Measurements from ENCODE around the gene TRIP13.

DNA sequence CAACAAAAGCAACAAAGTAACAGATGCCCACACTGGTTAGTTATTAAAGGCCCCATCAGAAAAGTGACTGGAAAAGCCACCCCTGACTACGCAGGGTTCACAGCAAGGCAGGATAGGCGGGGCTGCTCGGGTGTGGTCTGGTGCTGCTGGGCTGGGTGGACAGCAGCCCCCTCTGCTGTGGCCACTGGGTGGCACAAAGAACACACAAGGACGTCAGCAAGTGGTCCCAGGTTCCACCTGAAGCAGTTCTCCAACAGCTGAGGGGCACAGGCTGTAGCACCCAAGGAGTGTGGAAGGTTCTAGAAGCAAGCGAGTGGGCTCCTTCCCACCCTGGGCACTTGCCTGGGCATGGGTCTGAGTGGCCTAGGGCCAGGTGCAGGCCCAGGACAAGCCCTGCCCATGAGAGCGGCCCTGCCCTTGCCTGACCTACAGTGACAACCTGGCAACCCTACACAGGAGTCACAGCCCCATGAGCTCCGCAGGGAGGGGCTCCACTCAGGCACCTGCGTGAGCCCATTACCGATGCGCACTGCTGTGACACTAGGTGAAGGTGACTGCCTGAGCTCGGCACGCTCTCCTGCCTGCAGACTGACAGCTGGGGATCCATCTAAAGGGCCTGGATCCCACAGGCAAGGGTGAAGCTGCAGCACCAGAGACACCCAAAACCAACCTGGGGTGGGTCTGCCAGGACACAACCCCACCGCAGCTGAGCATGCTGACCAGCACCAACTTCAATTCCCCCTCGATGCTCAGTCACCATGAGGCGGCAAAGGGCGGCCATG lies 8.1 kb upstream of the TRIP13 start:
- TF ChIP-seq CTCF (conservative IDR thresholded peaks at IDR 0.05; ENCODE audit: low read depth in 2 of 2) (no peak), EZH2phosphoT487 (IDR thresholded peaks at IDR 0.05; ENCODE audit: unreplicated experiment) (no peak), EZH2 (IDR thresholded peaks at IDR 0.05; ENCODE audit: low read depth, unreplicated experiment) (no peak), CREB1 (CRISPR knock-in tag; IDR thresholded peaks at IDR 0.05; ENCODE audit: low read depth) (no peak)
